ENCODE measurements around the gene CDC25C.

- no peak for TF ChIP-seq TAF1 (IDR thresholded peaks at IDR 0.05; ENCODE audit: control insufficient read depth, extremely low read depth, insufficient read depth, low read length, severe bottlenecking)
- no peak for TF ChIP-seq TRIM28 (IDR thresholded peaks at IDR 0.05)
- no peak for TF ChIP-seq MLX (CRISPR knock-in tag; conservative IDR thresholded peaks at IDR 0.05)
- TF ChIP-seq NFRKB (IDR thresholded peaks at IDR 0.05; ENCODE audit: low read depth) = no peak
- TF ChIP-seq POLR2A (conservative IDR thresholded peaks at IDR 0.05) = no peak
- no peak for TF ChIP-seq MXI1 (IDR thresholded peaks at IDR 0.05; ENCODE audit: low read depth, low read length)
- TF ChIP-seq SREBF1 (IDR thresholded peaks at IDR 0.05; ENCODE audit: borderline replicate concordance, low read depth, low read length) = no peak
- no peak for TF ChIP-seq MAX (CRISPR knock-in tag; IDR thresholded peaks at IDR 0.05)
- TF ChIP-seq RAD21 (CRISPR knock-in tag; conservative IDR thresholded peaks at IDR 0.05 in 1 of 2, IDR thresholded peaks at IDR 0.05 in 1 of 2) = no peak
- no peak for TF ChIP-seq SMAD2 (IDR thresholded peaks at IDR 0.05; ENCODE audit: low read depth, low read length)
- TF ChIP-seq WHSC1 (IDR thresholded peaks at IDR 0.05; ENCODE audit: low read length) = no peak
- no peak for TF ChIP-seq EZH2 (IDR thresholded peaks at IDR 0.05; ENCODE audit: borderline replicate concordance, low read depth, low read length)
These were observed 15.2 kb downstream of the CDC25C start for GRCh38 chr5:138316355-138316754.

All from K562 (cell line).